HEK293 (cell line): ENCODE data around the gene GLT1D1.

Source experiments
- CTCF ChIP-seq: fragments of 450-650 bp; formaldehyde crosslinking; IDR thresholded peaks from 2 replicates; pipeline ENCODE4 v1.5.1; 2016; ENCODE audit warnings: missing biosample characterization, missing genetic modification characterization
- GLI2 ChIP-seq: fragments of 450-650 bp; formaldehyde crosslinking; IDR thresholded peaks from 2 replicates; pipeline ENCODE4; 2017; ENCODE audit warnings: missing biosample characterization, missing genetic modification characterization, low read depth, borderline replicate concordance
- GLI4 ChIP-seq: fragments of 450-650 bp; formaldehyde crosslinking; IDR thresholded peaks from 2 replicates; pipeline ENCODE4 v1.5.1; 2016; ENCODE audit warnings: missing biosample characterization, missing genetic modification characterization
- PRDM10 ChIP-seq: fragments of 450-650 bp; formaldehyde crosslinking; IDR thresholded peaks from 2 replicates; pipeline ENCODE4 v1.5.1; 2016; ENCODE audit warnings: missing biosample characterization, missing genetic modification characterization
- SP7 ChIP-seq: fragments of 450-650 bp; formaldehyde crosslinking; IDR thresholded peaks from 2 replicates; pipeline ENCODE4 v1.5.1; 2016; ENCODE audit warnings: missing biosample characterization, missing genetic modification characterization
- ZNF121 ChIP-seq: fragments of 450-650 bp; formaldehyde crosslinking; IDR thresholded peaks from 2 replicates; pipeline ENCODE4 v1.5.1; 2016; ENCODE audit warnings: missing biosample characterization, missing genetic modification characterization
- ZNF175 ChIP-seq: fragments of 450-650 bp; formaldehyde crosslinking; IDR thresholded peaks from 2 replicates; pipeline ENCODE4 v1.5.1; 2016; ENCODE audit warnings: missing biosample characterization, missing genetic modification characterization
- ZNF510 ChIP-seq: fragments of 450-650 bp; formaldehyde crosslinking; IDR thresholded peaks from 2 replicates; pipeline ENCODE4 v1.5.1; 2018; ENCODE audit warnings: mild to moderate bottlenecking, missing genetic modification characterization, missing biosample characterization; ENCODE audit not compliant: insufficient replicate concordance
- ZNF596 ChIP-seq: fragments of 450-650 bp; IDR thresholded peaks from 2 replicates; pipeline ENCODE4 v1.5.0; 2018; ENCODE audit warnings: missing biosample characterization, mild to moderate bottlenecking, missing genetic modification characterization, moderate library complexity
- ZNF639 ChIP-seq: fragments of 450-650 bp; formaldehyde crosslinking; IDR thresholded peaks from 2 replicates; pipeline ENCODE4 v1.5.1; 2016; ENCODE audit warnings: missing biosample characterization, missing genetic modification characterization
- ZNF692 ChIP-seq: fragments of 450-650 bp; formaldehyde crosslinking; IDR thresholded peaks from 2 replicates; pipeline ENCODE4 v1.5.1; 2016; ENCODE audit warnings: missing biosample characterization, missing genetic modification characterization
- ZNF707 ChIP-seq: fragments of 450-650 bp; formaldehyde crosslinking; IDR thresholded peaks from 2 replicates; pipeline ENCODE4 v1.5.1; 2016; ENCODE audit warnings: missing biosample characterization, missing genetic modification characterization
- ZSCAN23 ChIP-seq: fragments of 450-650 bp; formaldehyde crosslinking; IDR thresholded peaks from 2 replicates; pipeline ENCODE4 v1.5.1; 2016; ENCODE audit warnings: missing biosample characterization, missing genetic modification characterization

- TF ChIP-seq GLI2 (tag by site-specific recombination): no peak
- no peak for TF ChIP-seq CTCF (tag by site-specific recombination)
- no peak for TF ChIP-seq PRDM10 (tag by site-specific recombination)
- no peak for TF ChIP-seq ZNF596
- TF ChIP-seq ZNF707 (tag by site-specific recombination): no peak
- TF ChIP-seq ZNF175 (tag by site-specific recombination): no peak
- no peak for TF ChIP-seq SP7 (tag by site-specific recombination)
- no peak for TF ChIP-seq ZNF692 (tag by site-specific recombination)
- TF ChIP-seq ZSCAN23 (tag by site-specific recombination): no peak
- TF ChIP-seq ZNF121: no peak
- no peak for TF ChIP-seq GLI4 (tag by site-specific recombination)
- TF ChIP-seq ZNF639 (tag by site-specific recombination): no peak
- TF ChIP-seq ZNF510 (tag by site-specific recombination): no peak
Measured at GRCh38 chr12:128966203-128966810, 113.0 kb downstream of the GLT1D1 start.
